ENCODE results near the gene ATP5ME. TPM values are rescaled to one million over a fixed set of nuclear protein-coding genes. Genes with fewer than 3 reads are reported as not detected.

ATP5ME gene
- total and polyA plus RNA-seq, 2 of the 13 experiments (the other 11 are each of a cell fraction or from before 2014, with no cell fraction given): 305 to 753 TPM

- no peak; the same call in 1 of the 2 replicates for TF ChIP-seq ZFP90 (CRISPR knock-in tag; IDR thresholded peaks at IDR 0.05; ENCODE audit: borderline replicate concordance)
- no peak for TF ChIP-seq SOX13 (IDR thresholded peaks at IDR 0.05)
- TF ChIP-seq SOX13 (CRISPR knock-in tag; conservative IDR thresholded peaks at IDR 0.05 in 1 of 2, IDR thresholded peaks at IDR 0.05 in 1 of 2): no peak
- TF ChIP-seq ZNF883 (CRISPR knock-in tag; IDR thresholded peaks at IDR 0.05; ENCODE audit: not compliant biosample characterization): no peak
- no peak for TF ChIP-seq NAIF1 (CRISPR knock-in tag; IDR thresholded peaks at IDR 0.05; ENCODE audit: borderline replicate concordance)
- no peak for TF ChIP-seq ZNF850 (CRISPR knock-in tag; conservative IDR thresholded peaks at IDR 0.05)
- TF ChIP-seq ELK4 (CRISPR knock-in tag; IDR thresholded peaks at IDR 0.05; ENCODE audit: borderline replicate concordance): no peak
- TF ChIP-seq PHF5A (CRISPR knock-in tag; IDR thresholded peaks at IDR 0.05; ENCODE audit: low read depth, unreplicated experiment): no peak
- TF ChIP-seq ZMYM3 (CRISPR knock-in tag; IDR thresholded peaks at IDR 0.05): no peak
- no peak for TF ChIP-seq ZBTB38 (CRISPR knock-in tag; IDR thresholded peaks at IDR 0.05)
- no peak for TF ChIP-seq ZNF556 (CRISPR knock-in tag; IDR thresholded peaks at IDR 0.05; ENCODE audit: borderline replicate concordance)
- TF ChIP-seq ZSCAN5A (CRISPR knock-in tag; IDR thresholded peaks at IDR 0.05; ENCODE audit: borderline replicate concordance): no peak
- 0 out of 2 replicates have a peak, but pooled peaks have one; percentile 41 for TF ChIP-seq ZNF564 (CRISPR knock-in tag; IDR thresholded peaks at IDR 0.05)
- TF ChIP-seq ZNF720 (CRISPR knock-in tag; IDR thresholded peaks at IDR 0.05): no peak
- TF ChIP-seq KDM2A (CRISPR knock-in tag; IDR thresholded peaks at IDR 0.05; ENCODE audit: borderline replicate concordance, low read depth): no peak
- 0 out of 2 replicates have a peak, but pooled peaks have one; percentile 37 for TF ChIP-seq PBX2 (CRISPR knock-in tag; IDR thresholded peaks at IDR 0.05)
- TF ChIP-seq BRF2 (CRISPR knock-in tag; IDR thresholded peaks at IDR 0.05): no peak
- no peak for TF ChIP-seq E2F5 (CRISPR knock-in tag; conservative IDR thresholded peaks at IDR 0.05)
- TF ChIP-seq EHMT2 (IDR thresholded peaks at IDR 0.05; ENCODE audit: borderline replicate concordance, low read depth, low read length): no peak
- peak in 1 of 2 experiments; percentile 34; a peak in 1 of 4 replicates for TF ChIP-seq POLR2A (IDR thresholded peaks at IDR 0.05; ENCODE audit: insufficient read depth in 1 of 2, low read depth in 2 of 2, low read length in 2 of 2)
- peak; percentile 61; the same call in 1 of the 2 replicates for TF ChIP-seq SRY (CRISPR knock-in tag; IDR thresholded peaks at IDR 0.05)
Observed at GRCh38 chr4:705278-706082, 31.4 kb upstream of the ATP5ME start, which contains the start of gene PCGF3 (continued).

Measured in HepG2 (cell line).